ENCODE measurements around the gene PAX7.

- TF ChIP-seq CTCF (IDR thresholded peaks at IDR 0.05; ENCODE audit: borderline replicate concordance, extremely low read depth, low read length, poor library complexity, severe bottlenecking): no peak
- no peak for TF ChIP-seq EZH2 (IDR thresholded peaks at IDR 0.05; ENCODE audit: borderline replicate concordance, low read depth, low read length, severe bottlenecking)
These were observed 147.8 kb downstream of the PAX7 start for GRCh38 chr1:18778437-18778836.
